Effector CD4-positive, alpha-beta T cell (primary cell): ENCODE measurements around the gene GARIN5A.
"Not testable (repeated sequence)": the region's sequence is repeated elsewhere in the genome, so short reads cannot be mapped to it uniquely, and the experiment has no call there.

Experiments
- DNase-seq: peaks from one replicate; pipeline ENCODE4 v3.0.0-alpha.2; 2020

GARIN5A gene

DNA sequence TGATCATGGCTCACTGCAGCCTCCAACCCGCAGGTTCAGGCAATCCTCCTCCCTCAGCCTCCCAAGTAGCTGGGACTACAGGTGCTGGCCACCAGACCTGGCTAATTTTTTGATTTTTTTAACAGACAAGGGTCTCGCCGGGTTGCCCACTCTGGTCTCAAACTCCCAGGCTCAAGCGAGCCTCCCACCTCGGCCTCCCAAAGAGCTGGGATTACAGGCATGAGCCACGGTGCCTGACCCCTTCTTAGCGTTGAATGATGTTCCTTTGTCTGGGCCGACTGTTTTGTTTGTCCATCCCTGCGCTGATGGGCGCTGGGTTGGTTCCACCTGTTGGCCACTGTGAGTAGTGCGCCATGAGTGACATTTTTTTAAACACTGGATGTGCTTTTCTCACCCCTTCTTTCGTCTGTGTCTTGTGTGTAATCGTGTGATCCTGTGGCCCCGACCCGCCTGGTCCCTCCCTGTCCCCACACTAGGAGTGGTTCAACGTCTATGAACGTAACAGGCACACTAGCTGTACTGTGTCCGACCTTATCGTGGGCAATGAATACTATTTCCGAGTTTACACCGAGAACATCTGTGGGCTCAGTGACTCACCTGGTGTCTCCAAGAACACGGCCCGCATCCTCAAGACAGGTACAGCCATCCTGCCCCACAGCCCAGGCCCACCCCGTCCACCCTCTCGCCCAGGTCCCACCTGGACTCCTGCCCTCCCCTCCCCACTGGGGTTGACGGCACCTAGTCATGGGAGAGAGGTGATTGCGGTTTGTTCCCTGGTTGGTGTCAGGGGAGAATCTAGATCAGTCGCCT lies 15.4 kb downstream of the GARIN5A start:
- DNase-seq: peak; percentile 30

GRCh38 chr19:50460161-50460765 lies 16.4 kb downstream of the GARIN5A start:
- DNase-seq: no peak

GRCh38 chr19:50459638-50460037 lies 17.0 kb downstream of the GARIN5A start:
- DNase-seq: no peak

- no peak for DNase-seq
Measured at GRCh38 chr19:50459067-50459456, 17.6 kb downstream of the GARIN5A start.

DNA sequence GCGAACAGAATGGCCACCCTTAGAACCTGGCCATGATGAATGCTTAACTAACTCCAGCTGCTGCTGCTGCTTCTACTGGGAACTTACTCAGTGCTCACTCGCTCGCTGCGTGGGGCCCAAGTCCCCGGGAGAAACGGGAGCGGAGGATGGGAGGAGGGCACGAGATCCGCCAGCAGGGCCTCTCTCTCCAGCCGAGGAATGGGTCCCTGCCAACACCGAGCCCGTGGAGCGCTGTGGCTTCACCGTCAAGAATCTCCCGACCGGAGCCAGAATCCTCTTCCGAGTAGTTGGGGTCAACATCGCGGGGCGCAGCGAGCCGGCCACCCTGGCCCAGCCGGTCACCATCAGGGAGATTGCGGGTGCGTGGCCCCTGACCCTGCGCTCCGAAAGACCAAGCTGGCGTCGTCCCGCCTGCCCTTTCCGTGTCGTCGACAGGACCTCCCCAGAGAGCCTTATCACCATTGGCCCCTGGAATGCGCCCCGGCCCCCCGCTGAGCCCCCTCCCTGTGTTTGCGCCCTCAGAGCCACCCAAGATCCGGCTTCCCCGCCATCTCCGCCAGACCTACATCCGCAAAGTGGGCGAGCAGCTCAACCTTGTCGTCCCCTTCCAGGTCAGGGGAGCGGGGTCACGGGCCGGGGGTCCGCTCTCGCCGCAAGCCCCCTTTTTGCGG lies 18.1 kb downstream of the GARIN5A start:
- no peak for DNase-seq

GRCh38 chr19:50457300-50457699 lies 19.3 kb downstream of the GARIN5A start:
- DNase-seq: no peak

DNA sequence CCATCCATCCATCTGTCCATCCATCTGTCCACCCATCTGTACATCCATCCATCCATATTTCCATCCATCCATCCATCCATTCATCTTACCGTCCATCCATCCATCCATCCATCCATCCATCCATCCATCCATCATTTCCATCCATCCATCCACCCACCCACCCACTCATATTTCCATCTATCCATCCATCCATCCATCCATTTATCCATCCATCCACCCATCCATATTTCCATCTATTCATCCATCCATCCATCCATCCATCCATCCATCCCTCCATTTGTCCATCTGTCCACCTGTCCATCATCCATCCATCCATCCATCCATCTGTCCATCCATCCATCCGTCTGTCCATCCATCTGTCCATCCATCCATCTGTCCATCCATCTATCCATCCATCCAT lies 20.7 kb downstream of the GARIN5A start:
- no peak for DNase-seq

DNA sequence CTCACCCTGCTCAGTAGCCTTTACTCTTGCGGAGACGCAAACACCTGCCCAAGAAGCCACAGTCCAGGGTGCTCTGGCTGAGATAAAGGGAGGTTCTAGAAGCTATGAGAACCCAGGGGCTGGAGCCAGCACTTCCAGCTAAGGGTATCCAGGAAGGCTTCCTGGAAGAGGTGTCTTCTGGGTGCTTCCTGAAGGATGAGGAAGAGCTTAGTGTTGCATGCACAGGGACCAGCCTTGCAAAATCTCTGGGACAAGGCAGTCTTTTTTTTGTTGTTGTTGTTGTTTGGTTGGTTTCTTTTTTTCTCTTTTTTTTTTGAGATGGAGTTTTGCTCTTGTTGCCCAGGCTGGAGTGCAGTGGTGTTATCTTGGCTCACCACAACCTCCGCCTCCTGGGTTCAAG lies 23.4 kb downstream of the GARIN5A start:
- no peak for DNase-seq

GRCh38 chr19:50451223-50451534 lies 25.5 kb downstream of the GARIN5A start:
- DNase-seq: no peak

DNA sequence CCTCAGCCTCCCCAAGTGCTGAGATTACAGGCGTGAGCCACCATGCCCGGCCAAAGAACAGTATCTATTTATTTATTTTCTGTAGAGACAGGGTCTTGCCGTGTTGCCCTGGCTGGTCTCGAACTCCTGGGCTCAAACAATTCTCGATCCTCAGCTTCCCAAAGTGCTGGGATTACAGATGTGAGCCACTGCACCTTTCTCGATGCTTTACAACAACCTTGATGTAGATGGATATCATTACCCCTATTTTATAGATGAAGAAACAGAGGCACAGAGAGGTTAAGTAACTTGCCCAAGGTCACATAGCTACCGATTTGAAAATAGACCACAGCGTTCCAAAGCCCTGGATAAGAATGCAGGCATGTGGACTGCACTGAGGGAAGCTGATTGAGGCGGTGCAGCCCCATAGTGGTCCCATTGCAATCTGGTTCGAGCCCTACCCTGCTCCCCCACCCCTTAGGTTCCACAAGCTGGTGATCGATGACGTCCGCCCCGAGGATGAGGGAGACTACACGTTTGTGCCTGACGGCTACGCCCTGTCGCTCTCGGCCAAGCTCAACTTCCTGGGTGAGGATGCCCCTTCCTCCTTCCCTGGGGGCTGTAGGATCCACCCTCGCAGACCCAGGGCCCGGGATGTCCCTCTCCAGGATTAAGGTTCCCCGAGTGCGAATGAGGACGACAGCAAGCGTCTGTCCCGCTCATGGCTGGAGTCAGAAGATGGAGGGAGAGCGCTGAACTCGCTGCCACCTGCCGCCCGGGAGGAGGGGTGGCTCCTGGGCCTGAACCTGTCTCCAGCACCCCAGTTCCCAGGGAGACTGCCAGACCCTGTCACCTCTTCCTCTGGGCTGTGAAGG lies 26.1 kb downstream of the GARIN5A start:
- no peak for DNase-seq

DNA sequence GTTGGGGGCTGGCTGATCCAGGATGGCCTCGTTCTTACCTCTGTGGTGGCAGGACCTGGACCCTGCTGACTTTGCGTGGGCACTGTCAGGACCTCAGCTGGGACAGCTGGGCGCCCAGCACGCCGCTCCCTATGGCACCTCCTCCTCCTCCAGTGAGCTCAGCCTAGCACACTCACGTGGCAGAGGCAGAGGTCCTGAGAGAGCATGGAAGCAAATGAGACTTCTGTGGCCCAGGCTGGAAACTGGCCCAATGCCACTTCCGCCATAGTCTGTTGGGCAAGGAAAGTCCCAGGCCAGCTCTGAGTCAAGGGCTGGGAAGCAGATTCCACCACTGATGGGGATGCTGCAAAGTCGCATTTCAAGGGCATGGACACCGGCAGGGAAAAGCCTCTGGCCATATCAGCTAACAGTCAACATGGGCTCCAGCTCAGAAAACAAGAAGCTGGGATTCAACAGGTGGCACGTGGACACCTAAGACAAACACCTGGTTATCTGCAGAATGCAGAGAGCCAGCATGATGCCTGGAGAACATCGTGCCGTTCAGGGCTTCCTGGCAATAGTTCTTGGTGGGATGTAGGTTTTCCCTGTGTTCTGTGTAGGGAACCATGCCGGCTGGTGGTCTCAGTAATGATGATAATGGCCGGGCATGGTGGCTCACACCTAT lies 27.3 kb downstream of the GARIN5A start:
- DNase-seq: no peak

- DNase-seq: no peak
Measured at GRCh38 chr19:50447750-50448149, 28.9 kb downstream of the GARIN5A start.

DNA sequence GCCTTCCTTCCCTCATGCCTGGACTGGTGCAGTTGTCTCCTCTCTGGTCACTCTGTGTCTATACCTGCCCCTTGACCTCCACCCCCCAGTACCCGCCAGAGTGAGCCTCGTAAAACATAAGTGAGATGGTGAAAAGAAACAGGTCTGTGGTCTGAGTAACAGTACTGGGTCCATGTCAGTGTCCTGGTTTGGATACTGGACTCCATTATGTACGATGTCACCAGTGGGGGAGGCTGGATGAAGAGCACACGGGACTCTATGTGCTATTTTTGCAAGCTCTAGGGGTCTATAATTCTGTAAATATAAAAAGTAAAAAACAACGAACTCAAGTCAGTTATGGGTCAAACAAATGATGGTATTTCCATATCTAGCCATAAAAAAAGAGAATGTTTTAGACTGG lies 29.6 kb downstream of the GARIN5A start:
- no peak for DNase-seq

DNA sequence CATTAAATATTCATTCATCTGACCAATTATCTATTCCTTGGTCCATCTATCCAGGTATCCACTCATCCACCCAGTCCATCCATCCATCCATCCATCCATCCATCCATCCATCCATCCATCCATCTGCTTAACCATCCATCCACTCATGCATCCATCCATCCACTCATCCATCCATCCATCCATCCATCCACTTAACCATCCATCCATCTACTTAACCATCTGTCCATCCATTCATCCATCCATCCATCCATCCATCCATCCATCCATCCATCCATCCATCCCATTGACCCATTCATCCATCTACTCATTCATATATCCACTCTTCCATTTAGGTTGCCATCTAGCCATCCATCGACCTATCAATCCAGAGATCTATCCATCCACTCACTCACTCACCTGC lies 32.6 kb downstream of the GARIN5A start:
- DNase-seq: no peak

DNA sequence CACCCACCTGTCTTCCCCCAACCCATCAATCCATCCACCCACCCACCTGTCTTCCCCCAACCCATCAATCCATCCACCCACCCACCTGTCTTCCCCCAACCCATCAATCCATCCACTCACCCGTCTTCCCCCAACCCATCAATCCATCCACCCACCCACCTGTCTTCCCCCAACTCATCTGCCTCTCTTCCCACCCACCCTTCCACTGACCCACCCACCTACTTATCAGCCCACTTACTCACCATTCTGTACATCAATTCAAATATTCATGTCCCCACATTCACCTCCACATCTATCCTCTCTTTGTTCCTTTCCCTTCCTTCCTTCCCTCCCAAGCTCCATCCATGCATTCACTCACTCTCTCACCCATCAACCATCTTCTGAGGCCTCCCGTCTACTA lies 37.5 kb downstream of the GARIN5A start:
- DNase-seq: not testable (repeated sequence)

GRCh38 chr19:50437862-50438449 lies 38.7 kb downstream of the GARIN5A start:
- DNase-seq: no peak

DNA sequence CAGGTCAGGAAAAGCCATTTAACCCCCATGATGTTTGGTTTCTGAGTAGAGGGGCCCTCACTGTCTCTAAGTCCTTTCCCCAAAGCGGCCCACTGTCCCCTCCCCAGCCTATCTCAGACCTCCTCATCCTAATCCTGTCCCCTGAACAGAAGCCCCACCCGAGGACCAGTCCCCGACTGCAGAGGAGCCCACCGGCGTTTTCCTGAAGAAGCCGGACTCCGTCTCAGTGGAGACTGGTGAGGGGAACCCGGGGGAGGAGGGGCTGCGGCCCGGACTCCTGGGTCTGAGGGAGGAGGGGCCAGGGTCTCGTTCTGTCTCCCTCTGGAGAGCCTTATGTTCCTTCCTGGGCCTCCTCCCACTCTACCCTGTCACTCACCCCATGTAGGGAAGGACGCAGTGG lies 41.0 kb downstream of the GARIN5A start:
- no peak for DNase-seq

GRCh38 chr19:50435221-50435620 lies 41.4 kb downstream of the GARIN5A start:
- no peak for DNase-seq

GRCh38 chr19:50434525-50434924 lies 42.1 kb downstream of the GARIN5A start:
- DNase-seq: no peak

GRCh38 chr19:50433201-50434180 lies 43.2 kb downstream of the GARIN5A start:
- DNase-seq: no peak
